ENCODE results near the gene ACADM. TPM values are rescaled to one million over a fixed set of nuclear protein-coding genes. Genes with fewer than 3 reads are reported as not detected.
"Not testable (repeated sequence)": the region's sequence is repeated elsewhere in the genome, so short reads cannot be mapped to it uniquely, and the experiment has no call there.

The ACADM gene
- polyA plus RNA-seq (ENCODE audit: insufficient read length in 10 of 10), result 10 to 100 TPM; 58.2 to 85.8 (median 64.2) TPM
- long read RNA-seq, donor 1, transcript ACADM-202 (12 exons, 2,619 nt), result major isoform, 8 of 54 reads
- long read RNA-seq, donor 1, partial matches to known transcripts, result 37 of 54 reads
- long read RNA-seq, donor 1, other reads (novel, unspliced or antisense), result 6 of 54 reads
- long read RNA-seq, donor 2, transcript ACADM-202 (12 exons, 2,619 nt), result major isoform, 10 of 49 reads
- long read RNA-seq, donor 2, partial matches to known transcripts, result 38 of 49 reads
- long read RNA-seq, donor 2, other reads (novel, unspliced or antisense), result 0 of 49 reads
- long read RNA-seq, donor 3, result 0 reads
- long read RNA-seq, donor 4, transcript ACADM-202 (12 exons, 2,619 nt), result major isoform, 6 of 48 reads
- long read RNA-seq, donor 4, partial matches to known transcripts, result 42 of 48 reads
- long read RNA-seq, donor 4, other reads (novel, unspliced or antisense), result 0 of 48 reads
- long read RNA-seq, donor 5, transcript ACADM-202 (12 exons, 2,619 nt), result major isoform, 12 of 49 reads
- long read RNA-seq, donor 5, partial matches to known transcripts, result 30 of 49 reads
- long read RNA-seq, donor 5, other reads (novel, unspliced or antisense), result 0 of 49 reads
- long read RNA-seq, donor 6, transcript ACADM-202 (12 exons, 2,619 nt), result major isoform, 14 of 67 reads
- long read RNA-seq, donor 6, partial matches to known transcripts, result 51 of 67 reads
- long read RNA-seq, donor 6, other reads (novel, unspliced or antisense), result 0 of 67 reads
- long read RNA-seq, donor 7, partial matches to known transcripts, result 24 of 28 reads
- long read RNA-seq, donor 7, other reads (novel, unspliced or antisense), result 0 of 28 reads
- long read RNA-seq, donor 8, transcript ACADM-202 (12 exons, 2,619 nt), result major isoform, 7 of 40 reads
- long read RNA-seq, donor 8, partial matches to known transcripts, result 33 of 40 reads
- long read RNA-seq, donor 8, other reads (novel, unspliced or antisense), result 0 of 40 reads
- long read RNA-seq, donor 9, partial matches to known transcripts, result 0 of 2 reads
- long read RNA-seq, donor 9, other reads (novel, unspliced or antisense), result 0 of 2 reads

GRCh38 chr1:75724472-75725022, at the start of gene ACADM:
Gene ACADM (plus strand): TSS chr1:75724709. CDS start chr1:75724788, 79 bp downstream.
- DNase-seq, result peak; percentile 85 to 97 (median 92)

DNA sequence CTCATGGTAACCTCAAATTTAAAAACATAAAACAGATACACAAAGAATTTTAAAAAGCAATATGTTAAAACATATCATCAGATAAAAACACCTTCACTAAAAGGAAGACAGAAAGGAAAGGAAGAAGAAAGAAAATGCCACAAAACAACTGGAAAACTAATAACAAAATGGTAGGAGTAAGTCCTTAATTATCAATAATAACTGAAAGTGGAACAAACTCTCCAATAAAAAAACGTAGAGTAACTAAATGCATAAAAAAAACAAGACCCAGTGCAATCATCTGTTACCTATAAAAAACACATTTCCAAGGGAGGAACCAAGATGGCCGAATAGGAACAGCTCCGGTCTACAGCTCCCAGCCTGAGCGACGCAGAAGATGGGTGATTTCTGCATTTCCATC, 47.1 kb upstream of the ACADM start:
- DNase-seq, result no peak

- DNase-seq, result not testable (repeated sequence)
Observed at GRCh38 chr1:75677964-75678363, 46.5 kb upstream of the ACADM start.

DNA sequence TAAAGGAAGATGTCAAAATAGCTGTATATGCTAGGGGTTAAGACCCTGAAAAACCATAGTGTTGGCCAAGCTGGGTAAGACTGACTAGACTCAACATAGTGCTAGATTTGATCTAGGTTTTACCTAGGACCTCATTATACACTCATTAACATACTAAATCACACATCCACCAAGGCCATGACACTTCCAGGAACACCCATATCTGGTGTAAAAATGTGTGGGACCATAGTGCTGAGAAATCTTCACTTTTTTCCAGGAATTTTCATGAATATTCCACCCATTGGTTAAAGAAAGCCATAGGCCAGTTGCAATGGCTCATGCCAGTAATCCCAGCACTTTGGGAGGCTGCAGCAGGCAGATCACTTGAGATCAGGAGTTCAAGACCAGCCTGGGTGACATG, 34.0 kb upstream of the ACADM start:
- no peak for DNase-seq

DNA sequence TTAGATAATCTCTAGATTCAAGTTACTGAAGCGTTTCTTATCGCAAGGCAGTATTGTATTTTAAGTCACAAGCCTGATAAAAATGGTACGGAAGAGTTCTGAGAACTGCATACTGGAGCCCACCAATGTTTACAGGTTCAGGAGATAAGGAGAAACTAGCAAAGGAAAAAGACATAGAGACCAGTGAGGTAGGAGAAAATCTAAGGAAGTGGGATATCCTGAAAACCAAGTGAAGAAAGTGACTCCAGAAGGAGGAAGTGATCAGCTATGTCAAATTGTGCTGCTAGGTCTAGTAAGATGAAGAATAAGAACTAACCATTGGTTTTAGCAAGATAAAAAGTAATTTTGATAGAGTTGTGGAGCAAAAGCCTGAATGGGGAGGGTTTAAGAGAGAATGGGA, 31.0 kb upstream of the ACADM start:
- no peak for DNase-seq

DNA sequence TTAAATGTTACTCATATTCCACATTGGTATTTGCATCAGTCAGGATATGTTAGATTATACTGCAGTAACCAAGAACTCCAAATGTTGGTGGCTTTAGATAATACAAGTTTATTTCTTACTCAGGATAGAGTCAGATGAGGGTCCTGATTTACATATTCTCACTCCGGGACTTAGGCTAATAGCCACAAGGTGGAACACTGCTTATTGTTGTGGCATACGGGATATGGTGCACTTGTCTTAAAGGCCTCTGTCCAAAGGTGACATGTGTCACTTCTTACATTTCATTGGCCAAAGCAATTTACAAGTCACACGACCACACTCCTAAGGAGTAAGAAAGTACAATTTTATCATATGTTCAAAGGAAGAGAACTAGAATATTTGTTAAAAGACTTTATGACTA, 28.5 kb upstream of the ACADM start:
- DNase-seq, result no peak

- no peak for DNase-seq
Observed at GRCh38 chr1:75707191-75707590, 17.3 kb upstream of the ACADM start.

DNA sequence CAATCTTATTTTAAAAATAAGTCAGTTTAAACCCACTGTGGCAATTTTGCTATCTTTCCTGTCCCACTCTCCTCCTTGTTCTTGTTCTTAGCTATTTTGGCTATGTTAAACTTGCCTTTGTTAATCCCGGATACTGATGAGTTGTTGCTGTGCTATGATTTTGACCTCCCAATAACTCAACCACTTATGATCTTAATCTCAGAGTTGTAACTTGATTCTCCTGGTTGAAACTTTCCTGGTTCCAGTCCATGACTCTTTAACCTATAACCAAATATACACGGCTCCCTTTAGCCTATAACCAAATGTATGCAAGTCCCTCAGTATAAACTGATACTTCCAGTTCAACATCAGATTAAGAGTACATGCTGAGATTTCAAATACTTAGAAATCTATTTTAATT, 15.6 kb upstream of the ACADM start:
- DNase-seq, result no peak

DNA sequence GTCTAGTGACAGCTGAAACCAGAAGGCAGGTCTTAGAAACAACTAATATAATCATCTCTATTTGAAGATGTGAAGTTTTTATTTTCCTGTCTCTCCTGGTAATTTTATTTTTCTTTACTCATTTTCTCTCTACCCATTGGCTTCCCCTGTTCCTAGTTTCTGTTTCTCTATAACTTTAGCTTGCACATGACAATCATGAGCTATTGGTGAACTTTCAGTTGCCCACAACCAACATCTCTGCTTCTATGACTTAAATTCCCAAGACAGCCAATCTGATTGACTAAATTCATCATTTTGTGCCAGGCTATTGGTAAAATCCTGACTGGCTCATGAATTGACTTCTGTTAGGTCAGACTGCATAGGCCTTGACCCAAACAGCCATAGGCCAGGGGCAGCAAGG, 13.7 kb upstream of the ACADM start:
- DNase-seq, result no peak

- DNase-seq, result no peak
Observed at GRCh38 chr1:75711846-75712245, 12.7 kb upstream of the ACADM start.

- no peak for DNase-seq
Observed at GRCh38 chr1:75712306-75712705, 12.2 kb upstream of the ACADM start.

- DNase-seq, result no peak
Observed at GRCh38 chr1:75719810-75720209, 4.7 kb upstream of the ACADM start.

DNA sequence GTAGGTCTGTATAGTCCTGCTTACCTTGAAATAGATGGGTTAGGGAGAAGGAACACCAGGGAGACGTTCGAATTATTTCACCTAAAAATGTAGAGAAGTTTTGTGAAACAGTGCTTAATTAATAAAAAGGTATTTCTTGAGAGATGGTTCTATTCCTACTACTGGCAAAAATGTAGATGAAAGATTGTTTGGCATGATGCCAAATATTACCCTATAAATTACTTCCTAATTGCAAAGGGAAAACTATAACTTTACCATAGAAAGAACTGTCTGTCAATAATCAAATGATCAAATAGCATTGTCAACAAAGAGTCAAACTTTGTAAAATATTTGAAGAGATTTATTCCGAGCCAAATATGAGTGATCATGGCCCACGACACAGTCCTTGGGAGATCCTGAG, 4.2 kb upstream of the ACADM start:
- no peak for DNase-seq

DNA sequence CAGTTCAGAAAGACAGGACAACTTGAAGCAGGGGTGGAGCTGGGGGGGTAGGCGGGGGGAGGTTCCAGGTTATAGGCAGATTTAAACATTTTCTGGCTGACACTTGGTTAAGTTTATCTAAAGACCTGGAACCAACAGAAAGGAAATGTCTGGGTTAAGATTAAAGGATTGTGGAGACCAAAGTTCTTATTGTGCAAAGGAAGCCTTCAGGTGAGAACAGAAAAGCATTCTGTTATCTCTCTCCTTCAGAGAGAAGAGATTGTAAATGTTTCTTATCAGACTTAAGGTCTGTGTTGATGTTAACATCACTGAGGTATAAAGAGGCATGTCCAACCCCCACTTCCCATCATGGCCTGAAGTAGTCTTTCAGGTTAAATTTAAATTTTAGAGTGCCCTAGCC, 3.7 kb upstream of the ACADM start:
- no peak for DNase-seq

DNA sequence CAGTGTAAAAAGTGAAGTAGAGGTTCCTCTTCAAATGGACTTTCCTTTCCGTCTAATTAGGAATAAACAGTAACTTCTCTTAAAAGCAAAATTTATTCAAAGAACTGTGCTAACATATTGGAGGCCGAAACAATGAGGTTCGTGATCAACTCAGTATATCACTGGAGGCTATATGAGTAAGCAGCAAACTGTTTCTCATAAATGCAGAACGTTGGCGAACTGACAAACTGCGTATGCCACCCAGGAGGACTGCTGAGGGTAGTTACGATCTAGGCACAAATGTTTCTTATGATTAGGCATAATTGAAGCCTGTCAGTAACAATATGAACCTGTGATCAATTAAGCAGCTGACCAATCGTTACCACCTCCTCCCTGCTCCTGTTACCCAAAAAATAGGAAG, 2.3 kb upstream of the ACADM start:
- not testable (repeated sequence) for DNase-seq

DNA sequence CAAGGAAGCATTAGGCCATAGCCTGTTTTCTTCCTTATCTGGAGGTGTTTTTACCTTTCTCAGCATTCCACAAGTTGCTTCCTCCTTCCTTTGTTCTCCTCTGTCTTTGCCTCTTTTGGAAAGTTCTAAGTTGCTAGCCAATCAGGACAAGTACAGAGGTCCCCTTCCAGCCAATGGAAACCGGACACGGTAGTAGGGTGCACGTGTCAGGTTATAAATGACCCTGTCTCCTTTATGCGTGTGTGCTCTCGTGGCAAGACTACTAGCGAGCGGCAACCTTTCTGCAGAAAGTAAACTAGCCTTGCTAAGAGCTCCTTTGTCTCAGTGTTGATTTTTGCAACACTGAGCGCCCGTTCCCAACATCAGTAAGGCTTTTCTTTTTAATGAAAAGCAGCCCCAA, 1.5 kb upstream of the ACADM start:
- DNase-seq, result no peak

- DNase-seq, result peak in 2 of 3 donors; percentile 68 to 86
Observed at GRCh38 chr1:75723989-75724471, 479 bp upstream of the ACADM start.

GRCh38 chr1:75725266-75725665, 757 bp downstream of the ACADM start:
- peak; percentile 8 to 37 (median 16) for DNase-seq

- peak in 1 of 3 donors; percentile 7 for DNase-seq
Observed at GRCh38 chr1:75725861-75726361, 1.4 kb downstream of the ACADM start.

DNA sequence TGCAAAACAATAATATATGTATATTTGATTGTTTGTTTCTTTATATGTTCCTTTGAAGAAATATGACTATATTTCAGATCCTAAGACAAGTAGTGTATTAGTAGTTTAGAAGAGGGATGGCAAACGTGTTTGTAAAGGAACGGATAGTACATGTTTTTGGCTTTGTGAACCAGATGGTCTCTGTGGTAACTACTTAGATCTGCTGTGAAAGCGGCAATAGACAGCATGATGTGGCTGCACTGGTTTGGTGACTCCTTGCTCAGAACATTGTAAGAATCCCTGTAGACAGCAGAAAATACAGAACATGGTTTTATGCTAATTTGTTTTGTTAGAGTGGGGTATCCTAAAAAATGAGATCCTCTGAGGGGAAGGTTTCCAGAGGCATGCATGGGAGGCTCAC, 3.1 kb downstream of the ACADM start:
- no peak for DNase-seq

GRCh38 chr1:75730432-75730831, 5.9 kb downstream of the ACADM start:
- no peak for DNase-seq

DNA sequence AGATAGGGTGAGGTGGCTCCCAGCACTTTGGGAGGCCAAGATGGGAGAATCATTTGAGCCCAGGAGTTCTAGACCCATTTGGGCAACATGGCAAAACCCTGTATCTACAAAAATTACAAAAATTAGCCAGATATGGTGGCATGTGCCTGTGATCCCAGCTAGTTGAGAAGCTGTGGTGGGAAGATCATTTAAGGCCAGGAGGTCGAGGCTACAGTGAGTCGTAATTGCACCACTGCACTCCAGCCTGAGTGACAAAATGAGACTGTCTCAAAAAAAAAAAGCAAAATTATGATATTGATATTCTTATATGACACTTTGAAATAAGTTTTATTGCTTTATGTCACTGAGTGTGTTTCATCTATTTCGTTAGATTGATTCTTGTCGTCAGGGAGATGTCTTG, 7.4 kb downstream of the ACADM start:
- DNase-seq, result no peak
